Stimulated activated CD4-positive, alpha-beta T cell treated with anti-CD3 and anti-CD28 coated beads, Interleukin-1b, Interleukin-23, amount 100 ng/mL, for 4 hours (primary cell): ENCODE data around the gene PIP5K1B.

Experiments used
- DNase-seq, 2 donors: peaks; one replicate each; pipeline ENCODE4 v3.0.0-alpha.2; 2020; ENCODE audit warnings: low read depth in 2 of 2

Gene PIP5K1B

DNA sequence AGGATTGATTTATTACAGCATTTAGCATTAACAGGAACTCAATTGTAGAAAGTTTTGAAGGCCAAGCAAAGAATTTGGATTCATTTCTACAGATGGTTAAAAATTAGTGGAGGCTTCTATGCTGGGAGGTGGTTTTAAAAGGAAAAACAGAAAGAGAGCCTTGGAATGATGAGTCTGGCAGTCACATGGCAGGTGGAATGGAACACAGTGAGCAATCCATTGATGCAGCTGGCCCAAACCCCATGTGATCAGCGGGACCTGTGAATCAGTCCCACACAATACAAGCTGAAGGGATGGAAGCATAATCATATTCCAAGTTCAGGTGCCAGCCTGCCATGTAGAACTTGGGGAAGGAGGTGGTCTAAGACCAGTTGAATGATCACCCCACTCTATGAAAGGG lies 147.9 kb downstream of the PIP5K1B start:
- DNase-seq: no peak

GRCh38 chr9:68859347-68859746 lies 154.3 kb downstream of the PIP5K1B start:
- no peak for DNase-seq

GRCh38 chr9:68860419-68860818 lies 155.4 kb downstream of the PIP5K1B start:
- no peak for DNase-seq

DNA sequence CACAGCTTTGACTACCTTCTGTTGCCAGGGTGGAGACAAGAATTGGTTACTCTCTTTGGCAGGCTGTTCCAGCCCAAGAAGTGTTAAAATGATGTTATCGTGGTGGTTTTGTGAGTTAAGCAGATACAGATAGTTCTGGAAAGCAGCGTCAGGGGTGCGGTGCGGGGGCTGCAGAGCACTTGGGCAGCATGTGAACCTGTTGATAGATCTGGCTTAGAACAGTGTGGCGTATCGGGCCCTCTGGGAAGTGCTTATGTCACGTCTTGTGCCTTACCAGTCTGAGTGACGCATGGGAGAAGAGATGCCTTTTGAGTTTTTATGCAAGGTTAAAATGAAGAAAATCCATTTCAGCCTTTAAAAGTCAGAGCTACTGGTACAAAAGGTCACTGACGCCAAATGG lies 156.4 kb downstream of the PIP5K1B start:
- DNase-seq: no peak

- DNase-seq: no peak
Measured at GRCh38 chr9:68867066-68867465, 162.0 kb downstream of the PIP5K1B start.

GRCh38 chr9:68869022-68869421 lies 164.0 kb downstream of the PIP5K1B start:
- DNase-seq: no peak

GRCh38 chr9:68870086-68870485 lies 165.0 kb downstream of the PIP5K1B start:
- no peak for DNase-seq

- no peak for DNase-seq
Measured at GRCh38 chr9:68871236-68871635, 166.2 kb downstream of the PIP5K1B start.

DNA sequence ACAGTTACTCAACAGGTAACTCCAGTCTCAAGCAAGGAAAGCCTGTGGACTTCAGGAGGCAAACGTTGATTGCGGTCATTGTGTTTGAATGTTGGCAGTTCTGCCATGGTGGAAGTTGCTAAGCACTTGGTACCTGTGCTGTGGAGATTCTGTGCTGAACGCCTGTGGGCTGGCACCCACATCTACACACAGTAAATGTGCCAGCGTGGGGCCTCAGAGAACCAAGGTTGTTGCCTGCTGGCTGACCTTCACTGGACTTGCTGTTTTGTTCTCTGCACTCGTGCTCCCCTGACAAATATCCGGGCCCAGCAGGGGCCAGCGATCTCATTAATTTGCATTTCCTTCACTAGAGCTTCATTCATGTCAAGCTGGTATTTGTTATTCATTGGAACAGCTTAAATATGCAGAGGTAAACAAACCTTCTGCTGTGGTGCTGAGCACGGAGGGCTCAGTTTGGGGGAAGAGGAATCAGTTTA lies 167.0 kb downstream of the PIP5K1B start:
- DNase-seq: no peak

- DNase-seq: no peak
Measured at GRCh38 chr9:68873179-68873578, 168.1 kb downstream of the PIP5K1B start.

- DNase-seq: no peak
Measured at GRCh38 chr9:68876273-68876672, 171.2 kb downstream of the PIP5K1B start.

GRCh38 chr9:68876681-68877080 lies 171.6 kb downstream of the PIP5K1B start:
- DNase-seq: no peak

DNA sequence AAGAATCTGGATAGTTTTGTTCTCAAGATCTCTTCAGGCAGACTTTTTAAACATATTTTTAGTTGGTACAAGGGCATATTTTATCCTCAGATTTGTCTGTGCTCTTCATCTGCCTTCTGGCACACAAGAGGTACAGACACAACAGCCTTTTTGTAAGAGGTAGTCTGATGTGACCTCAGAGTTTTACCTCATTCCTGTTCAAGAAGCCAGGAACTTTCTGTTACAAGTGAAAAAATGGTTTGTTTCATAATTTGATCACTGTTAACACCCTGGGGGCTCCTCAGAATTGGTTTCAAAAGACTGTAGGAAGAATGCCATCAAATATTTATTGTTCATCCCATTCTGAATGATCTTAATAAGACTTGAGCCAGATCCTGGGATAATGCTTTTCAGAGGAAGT lies 172.2 kb downstream of the PIP5K1B start:
- DNase-seq: no peak

- no peak for DNase-seq
Measured at GRCh38 chr9:68878450-68878849, 173.4 kb downstream of the PIP5K1B start.

DNA sequence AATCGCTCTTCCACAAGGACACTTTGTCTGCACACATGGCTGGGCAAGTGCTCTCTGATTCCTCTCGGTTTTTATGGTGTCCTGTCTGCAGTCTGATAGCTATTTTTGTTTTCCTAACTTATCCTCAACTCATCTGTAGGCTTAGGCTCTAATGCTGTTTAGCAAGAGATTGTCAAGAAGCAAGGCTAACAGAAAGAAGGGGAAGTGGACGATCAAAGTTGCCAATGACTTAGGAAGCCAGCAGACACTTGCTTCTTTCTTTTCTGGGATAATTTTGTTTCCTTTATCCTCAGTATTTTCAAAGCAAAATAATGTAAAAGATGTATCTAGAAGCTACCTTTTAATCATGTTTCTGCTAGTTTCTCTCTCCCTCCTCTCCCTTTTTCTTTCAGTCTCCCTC lies 178.2 kb downstream of the PIP5K1B start:
- DNase-seq: no peak

GRCh38 chr9:68887232-68887631 lies 182.2 kb downstream of the PIP5K1B start:
- DNase-seq: no peak

- no peak for DNase-seq
Measured at GRCh38 chr9:68894502-68894901, 189.5 kb downstream of the PIP5K1B start.

GRCh38 chr9:68895741-68896478 lies 190.9 kb downstream of the PIP5K1B start:
- no peak for DNase-seq

- DNase-seq: no peak
Measured at GRCh38 chr9:68896486-68896885, 191.4 kb downstream of the PIP5K1B start.

DNA sequence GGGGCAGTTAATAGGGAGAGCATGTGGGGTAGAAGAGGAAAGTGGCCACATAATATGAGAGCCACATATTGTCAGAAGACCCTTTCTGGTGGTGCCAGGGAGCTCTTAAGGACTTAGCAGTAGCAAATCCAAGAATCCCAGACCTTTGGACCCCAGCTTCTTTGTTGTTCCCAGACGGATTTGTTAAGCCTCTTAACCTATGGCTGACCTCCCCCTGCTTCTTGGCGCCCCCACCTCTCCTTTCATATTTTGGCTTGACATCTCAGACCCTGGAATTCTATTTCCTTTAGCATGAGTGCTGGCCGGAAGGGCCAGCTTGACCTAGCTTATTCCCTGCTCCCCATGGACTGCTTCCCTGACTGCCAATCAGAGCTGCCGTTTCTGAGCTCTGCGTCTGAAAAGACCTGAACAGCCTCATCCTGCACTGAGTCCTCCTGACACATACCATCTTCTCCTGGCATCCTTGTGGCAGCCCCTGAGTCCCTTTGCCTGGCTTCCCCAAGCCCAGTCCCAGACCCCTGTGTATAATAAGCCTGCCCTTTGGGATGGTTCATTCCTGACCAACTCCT lies 192.6 kb downstream of the PIP5K1B start:
- DNase-seq: no peak

DNA sequence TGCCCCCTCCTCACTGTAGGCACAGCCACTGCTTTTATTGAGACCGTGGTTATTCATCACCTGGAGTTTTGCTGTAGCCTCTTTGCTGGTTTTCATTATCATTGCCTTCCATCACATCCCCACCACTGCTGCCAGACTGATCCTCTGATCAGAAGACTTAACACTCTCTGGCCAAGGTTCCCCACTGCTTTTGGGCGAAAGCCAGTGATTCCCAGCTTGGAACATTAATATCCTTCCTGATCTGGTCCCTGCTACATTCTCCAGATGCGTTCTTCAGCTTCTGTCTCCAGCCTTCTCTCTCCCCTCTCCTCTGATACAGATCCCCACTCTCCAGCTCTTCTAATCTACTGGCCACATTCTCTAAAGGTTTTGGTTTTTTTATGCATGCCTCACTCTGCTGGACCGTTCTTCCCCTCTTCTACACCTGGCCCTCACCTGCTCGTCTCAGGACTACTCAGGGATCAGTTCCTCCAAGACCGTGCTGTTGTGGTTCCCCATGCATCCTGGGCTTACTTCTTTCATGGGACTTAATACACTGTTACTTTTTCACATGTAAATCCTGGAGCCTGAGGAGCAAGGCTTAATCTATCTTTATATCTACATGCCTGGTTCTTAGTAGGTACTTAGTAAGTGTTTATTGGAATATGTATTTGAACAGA lies 193.9 kb downstream of the PIP5K1B start:
- DNase-seq: no peak

DNA sequence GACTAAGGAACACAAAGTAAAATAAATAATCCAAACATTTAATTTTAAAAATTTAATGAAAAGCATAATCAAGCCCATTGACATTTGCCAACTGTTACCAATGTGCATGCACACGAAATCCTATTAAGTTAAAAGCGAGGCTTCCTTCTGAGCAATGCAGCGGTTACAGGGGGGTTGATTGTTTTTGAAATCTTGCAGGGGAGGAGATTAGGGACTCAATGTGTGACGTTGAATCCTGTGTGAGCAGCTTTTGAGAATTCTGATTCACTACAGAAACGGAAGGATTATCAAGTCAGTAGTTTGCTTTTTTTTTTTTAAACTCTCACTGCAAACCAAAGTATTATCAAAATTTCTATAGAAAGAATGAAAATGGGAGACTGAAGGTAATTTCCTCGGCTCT lies 199.4 kb downstream of the PIP5K1B start:
- no peak for DNase-seq

DNA sequence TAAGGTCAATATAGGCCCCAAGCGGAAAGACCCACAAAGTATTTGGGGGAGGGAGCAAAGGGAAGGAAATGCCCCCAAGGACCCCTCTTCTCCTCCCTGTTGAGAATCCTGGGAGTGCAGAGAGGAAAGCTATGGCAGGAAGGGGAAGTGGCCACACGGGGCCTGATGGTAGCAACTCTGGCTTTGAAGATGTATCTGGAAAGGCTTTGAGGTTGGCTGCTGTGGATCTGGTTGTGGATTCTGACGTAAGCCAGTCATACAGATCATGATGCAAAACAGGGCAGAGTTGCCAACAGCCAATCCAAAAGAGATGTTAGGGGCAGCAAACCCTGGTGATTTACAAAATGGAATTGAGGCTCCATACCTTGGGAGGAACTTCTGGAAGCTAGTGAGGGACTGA lies 200.1 kb downstream of the PIP5K1B start:
- DNase-seq: no peak
